ENCODE data around the gene NAE1. TPM values are rescaled to one million over a fixed set of nuclear protein-coding genes. Genes with fewer than 3 reads are reported as not detected.

The NAE1 gene
- total and polyA plus RNA-seq, 2 experiments from 2014 or later: 39.5 to 97.8 TPM

GRCh38 chr16:66840883-66841282, 10.1 kb upstream of the NAE1 start:
- no peaks in the 10 kb centered on the region for H3K9me3 ChIP-seq (ENCODE audit: low read depth)
- TF ChIP-seq CTCF (IDR thresholded peaks at IDR 0.05; ENCODE audit: low read depth, low read length): no peak
- DNase-seq (ENCODE audit: low read depth in 1 of 2, low spot score in 1 of 2): no peak
- peaks cover 63% of the 10 kb centered on the region for H3K27me3 ChIP-seq
- no peak overlapping the region for H3K4me3 ChIP-seq
- H3K4me1 ChIP-seq (ENCODE audit: low read depth): peaks cover 4% of the 10 kb centered on the region
- H3K27ac ChIP-seq: no peak overlapping the region
- no peaks in the 10 kb centered on the region for H3K36me3 ChIP-seq

GRCh38 chr16:66834746-66835145, 4.0 kb upstream of the NAE1 start:
- no peak overlapping the region for H3K4me3 ChIP-seq
- no peak for TF ChIP-seq CTCF (IDR thresholded peaks at IDR 0.05; ENCODE audit: low read depth, low read length)
- H3K36me3 ChIP-seq: no peaks in the 10 kb centered on the region
- no peak for DNase-seq (ENCODE audit: low read depth in 1 of 2, low spot score in 1 of 2)
- H3K4me1 ChIP-seq (ENCODE audit: low read depth): no peaks in the 10 kb centered on the region
- no peaks in the 10 kb centered on the region for H3K9me3 ChIP-seq (ENCODE audit: low read depth)
- peaks cover 11% of the 10 kb centered on the region for H3K27me3 ChIP-seq
- H3K27ac ChIP-seq: no peak overlapping the region

DNA sequence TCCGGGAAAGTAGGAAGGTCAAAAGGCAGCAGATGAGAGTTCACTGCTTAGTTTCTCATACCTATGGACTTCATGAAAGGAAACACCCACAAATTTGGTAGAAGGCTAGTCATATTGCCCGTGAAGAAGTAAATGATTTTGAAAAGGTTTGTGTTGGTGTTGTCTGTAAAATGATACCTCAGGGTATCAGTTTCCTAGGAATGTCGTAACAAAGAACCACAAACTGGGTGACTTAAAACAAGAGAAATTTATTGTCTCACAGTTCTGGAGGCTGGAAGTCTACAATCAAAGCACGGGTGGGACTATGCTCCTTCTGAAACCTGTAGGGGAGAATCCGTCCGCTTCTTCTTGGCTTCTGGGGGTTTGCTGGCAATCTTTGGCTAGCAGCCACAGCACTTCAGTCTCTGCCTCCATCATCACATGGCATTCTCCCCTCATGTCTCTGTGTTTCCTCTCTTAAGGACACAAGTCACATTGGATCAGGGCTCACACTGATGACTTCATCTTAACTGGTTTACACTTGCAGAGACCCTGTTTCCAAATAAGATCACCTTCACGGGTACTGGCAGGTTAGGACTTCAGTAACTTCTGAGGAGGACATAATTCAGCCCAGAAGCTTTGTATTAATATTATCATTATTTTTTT, 2.0 kb upstream of the NAE1 start:
- DNase-seq (ENCODE audit: low read depth in 1 of 2, low spot score in 1 of 2): no peak
- Histone ChIP-seq H3K27me3 (peaks cover 4% of the 10 kb centered on the region), H3K9me3 (ENCODE audit: low read depth) (no peaks in the 10 kb centered on the region), H3K4me3 (no peak overlapping the region), H3K27ac (no peak overlapping the region), H3K4me1 (ENCODE audit: low read depth) (peaks cover 8% of the 10 kb centered on the region), H3K36me3 (no peaks in the 10 kb centered on the region)
- TF ChIP-seq CTCF (IDR thresholded peaks at IDR 0.05; ENCODE audit: low read depth, low read length): no peak

GRCh38 chr16:66832190-66832589, 1.4 kb upstream of the NAE1 start:
- H3K4me3 ChIP-seq: no peak overlapping the region
- H3K36me3 ChIP-seq: no peaks in the 10 kb centered on the region
- DNase-seq (ENCODE audit: low read depth in 1 of 2, low spot score in 1 of 2): no peak
- no peak overlapping the region for H3K27ac ChIP-seq
- peaks cover 4% of the 10 kb centered on the region for H3K27me3 ChIP-seq
- peaks cover 8% of the 10 kb centered on the region for H3K4me1 ChIP-seq (ENCODE audit: low read depth)
- TF ChIP-seq CTCF (IDR thresholded peaks at IDR 0.05; ENCODE audit: low read depth, low read length): no peak
- no peaks in the 10 kb centered on the region for H3K9me3 ChIP-seq (ENCODE audit: low read depth)

DNA sequence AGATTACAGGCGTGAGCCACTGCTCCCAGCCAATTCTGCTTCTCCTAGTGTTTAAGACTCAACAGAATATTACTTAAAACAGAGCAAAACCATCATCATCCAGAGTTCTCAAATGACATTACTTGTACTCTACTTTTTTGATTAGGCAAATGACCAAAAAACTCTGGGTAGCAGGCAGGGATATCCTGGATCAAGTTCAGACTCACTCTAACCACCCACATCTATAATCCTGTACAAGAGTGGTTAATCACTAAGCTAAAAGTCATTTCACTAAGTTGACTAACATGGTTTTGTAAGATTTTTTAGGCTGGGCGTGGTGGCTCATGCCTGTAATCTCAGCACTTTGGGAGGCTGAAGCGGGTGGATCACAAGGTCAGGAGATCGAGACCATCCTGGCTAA, 6.8 kb downstream of the NAE1 start:
- peaks cover 49% of the 10 kb centered on the region for H3K36me3 ChIP-seq
- H3K4me3 ChIP-seq: no peak overlapping the region
- TF ChIP-seq CTCF (IDR thresholded peaks at IDR 0.05; ENCODE audit: low read depth, low read length): no peak
- no peak for DNase-seq (ENCODE audit: low read depth in 1 of 2, low spot score in 1 of 2)
- H3K9me3 ChIP-seq (ENCODE audit: low read depth): no peaks in the 10 kb centered on the region
- no peaks in the 10 kb centered on the region for H3K27me3 ChIP-seq
- no peak overlapping the region for H3K27ac ChIP-seq
- H3K4me1 ChIP-seq (ENCODE audit: low read depth): peaks cover 1% of the 10 kb centered on the region

Measured in cardiac muscle cell (in vitro differentiated cells and primary cell).